GM18499 (cell line): ENCODE measurements around the gene PCDH10.
"Not testable (repeated sequence)": the region's sequence is repeated elsewhere in the genome, so short reads cannot be mapped to it uniquely, and the experiment has no call there.

ENCODE experiments used
- ATAC-seq: cut with Tn5 transposase; IDR thresholded peaks from one replicate; pipeline ENCODE4 v1.9.1; 2021; ENCODE audit warnings: moderate number of reproducible peaks; ENCODE audit not compliant: insufficient read depth, unreplicated experiment

The PCDH10 gene

DNA sequence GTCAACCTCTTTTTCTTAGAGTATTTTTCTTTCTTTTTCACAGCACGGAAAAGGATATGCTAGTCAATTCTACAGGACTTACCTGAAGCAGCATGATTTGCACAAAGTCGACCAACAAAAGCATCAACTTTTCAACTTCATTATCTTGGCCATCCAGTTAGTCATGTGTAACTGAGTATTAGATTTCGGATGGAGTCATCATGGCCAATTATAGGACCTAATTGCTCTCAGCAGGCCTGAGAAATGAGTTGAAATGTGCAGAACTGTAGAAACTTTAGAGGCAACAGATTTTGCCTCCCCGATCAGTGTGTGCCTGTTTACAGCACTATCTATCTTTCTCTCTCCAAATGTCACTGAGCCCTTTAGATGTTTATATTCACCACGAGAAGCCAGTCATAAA is 41.0 kb downstream of the PCDH10 start:
- no peak for ATAC-seq

DNA sequence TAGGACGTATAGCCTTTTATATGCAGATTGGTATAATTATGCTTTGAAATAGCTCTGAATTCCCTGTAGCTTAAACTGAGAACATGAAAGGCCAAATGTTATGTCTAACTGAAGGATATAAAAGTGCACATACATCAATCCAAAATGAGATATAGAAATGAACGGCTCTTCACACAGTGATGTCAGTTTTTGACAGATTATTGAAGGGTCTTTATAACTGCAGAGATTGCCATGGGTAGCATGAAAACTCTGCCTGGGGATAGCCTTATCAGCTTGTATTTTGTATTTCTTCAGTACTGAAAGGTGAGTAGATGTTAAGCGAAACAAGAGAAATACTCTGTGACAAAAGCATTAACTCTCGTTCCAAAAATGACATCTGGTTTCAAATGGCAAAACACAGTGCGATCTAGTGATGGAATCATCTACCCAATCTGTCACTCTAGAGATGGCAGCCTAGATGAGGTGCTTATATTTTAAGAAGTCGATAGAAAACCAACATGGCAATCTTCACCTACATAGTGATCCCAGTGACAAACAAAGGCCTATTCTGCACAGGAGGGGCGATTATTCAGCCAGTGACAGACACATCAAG is 59.7 kb downstream of the PCDH10 start:
- ATAC-seq = no peak

GRCh38 chr4:133233922-133234321 is 84.8 kb downstream of the PCDH10 start:
- ATAC-seq = no peak

DNA sequence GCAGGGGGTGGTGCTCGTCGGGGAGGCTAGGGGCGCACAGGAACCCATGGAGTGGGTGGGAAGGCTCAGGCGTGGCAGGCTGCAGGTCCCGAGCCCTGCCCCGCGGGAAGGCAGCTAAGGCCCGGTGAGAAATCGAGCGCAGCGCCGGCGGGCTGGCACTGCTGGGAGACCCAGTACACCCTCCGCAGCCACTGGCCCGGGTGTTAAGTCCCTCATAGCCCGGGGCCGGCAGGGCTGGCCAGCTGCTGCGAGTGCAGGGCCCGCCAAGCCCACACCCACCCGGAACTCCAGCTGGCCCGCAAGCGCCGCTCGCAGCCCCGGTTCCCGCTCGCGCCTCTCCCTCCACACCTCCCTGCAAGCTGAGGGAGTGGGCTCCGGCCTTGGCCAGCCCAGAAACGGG is 91.4 kb downstream of the PCDH10 start:
- ATAC-seq = not testable (repeated sequence)
